ENCODE data around the gene FRMD3. TPM values are rescaled to one million over a fixed set of nuclear protein-coding genes. Genes with fewer than 3 reads are reported as not detected.

FRMD3 gene
- polyA plus RNA-seq, 1 donor from 2014 or later: 13.0 TPM

DNA sequence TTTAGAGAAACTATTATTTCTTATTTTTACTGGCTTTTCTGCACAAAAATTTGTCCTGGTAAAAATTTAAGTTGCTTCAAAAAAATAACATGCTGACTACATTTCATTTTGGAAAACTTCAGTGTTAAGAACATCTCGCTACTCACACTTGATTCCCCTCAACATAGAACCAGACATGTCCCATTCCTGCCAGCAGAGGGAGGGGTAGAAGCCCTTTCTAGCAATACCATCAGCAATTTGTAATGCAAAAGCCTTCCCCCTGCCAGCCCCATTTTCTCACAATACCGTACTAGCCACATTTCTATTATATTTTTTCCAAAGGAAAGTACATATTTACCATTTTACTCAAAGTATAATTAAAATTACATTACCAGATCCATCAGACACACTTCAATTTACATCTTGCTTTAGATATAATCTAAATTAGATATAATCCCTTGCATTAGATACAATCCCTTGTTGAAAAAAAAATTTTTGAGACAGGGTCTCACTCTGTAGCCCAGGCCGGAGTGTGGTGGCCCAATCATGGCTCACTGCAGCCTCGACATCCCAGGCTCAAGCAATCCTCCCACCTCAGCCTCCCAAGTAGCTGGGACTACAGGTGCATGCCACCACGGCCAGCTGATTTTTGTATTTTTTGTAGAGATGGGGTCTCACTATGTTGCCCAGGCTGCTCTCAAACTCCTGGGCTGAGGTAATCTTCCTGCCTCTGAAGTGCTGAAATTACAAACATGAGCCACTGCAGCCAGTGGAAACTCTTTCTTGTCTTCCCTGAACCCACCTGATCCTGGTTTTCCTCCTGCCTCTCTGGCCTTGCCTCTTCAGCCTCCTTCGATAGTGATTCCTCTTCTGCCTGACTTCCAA, 45.2 kb upstream of the FRMD3 start:
- no peaks in the 10 kb centered on the region for H3K36me3 ChIP-seq (ENCODE audit: insufficient read depth, low read length)
- H3K4me2 ChIP-seq (ENCODE audit: low read length): no peak overlapping the region
- H3K4me3 ChIP-seq (ENCODE audit: low read length): no peak overlapping the region
- no peaks in the 10 kb centered on the region for H3K79me2 ChIP-seq (replicated peaks; ENCODE audit: insufficient read depth, low read length)
- TF ChIP-seq, protein P1, sequence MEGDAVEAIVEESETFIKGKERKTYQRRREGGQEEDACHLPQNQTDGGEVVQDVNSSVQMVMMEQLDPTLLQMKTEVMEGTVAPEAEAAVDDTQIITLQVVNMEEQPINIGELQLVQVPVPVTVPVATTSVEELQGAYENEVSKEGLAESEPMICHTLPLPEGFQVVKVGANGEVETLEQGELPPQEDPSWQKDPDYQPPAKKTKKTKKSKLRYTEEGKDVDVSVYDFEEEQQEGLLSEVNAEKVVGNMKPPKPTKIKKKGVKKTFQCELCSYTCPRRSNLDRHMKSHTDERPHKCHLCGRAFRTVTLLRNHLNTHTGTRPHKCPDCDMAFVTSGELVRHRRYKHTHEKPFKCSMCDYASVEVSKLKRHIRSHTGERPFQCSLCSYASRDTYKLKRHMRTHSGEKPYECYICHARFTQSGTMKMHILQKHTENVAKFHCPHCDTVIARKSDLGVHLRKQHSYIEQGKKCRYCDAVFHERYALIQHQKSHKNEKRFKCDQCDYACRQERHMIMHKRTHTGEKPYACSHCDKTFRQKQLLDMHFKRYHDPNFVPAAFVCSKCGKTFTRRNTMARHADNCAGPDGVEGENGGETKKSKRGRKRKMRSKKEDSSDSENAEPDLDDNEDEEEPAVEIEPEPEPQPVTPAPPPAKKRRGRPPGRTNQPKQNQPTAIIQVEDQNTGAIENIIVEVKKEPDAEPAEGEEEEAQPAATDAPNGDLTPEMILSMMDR (IDR thresholded peaks at IDR 0.05; ENCODE audit: poor library complexity, severe bottlenecking): no peak
- TF ChIP-seq, protein P2, sequence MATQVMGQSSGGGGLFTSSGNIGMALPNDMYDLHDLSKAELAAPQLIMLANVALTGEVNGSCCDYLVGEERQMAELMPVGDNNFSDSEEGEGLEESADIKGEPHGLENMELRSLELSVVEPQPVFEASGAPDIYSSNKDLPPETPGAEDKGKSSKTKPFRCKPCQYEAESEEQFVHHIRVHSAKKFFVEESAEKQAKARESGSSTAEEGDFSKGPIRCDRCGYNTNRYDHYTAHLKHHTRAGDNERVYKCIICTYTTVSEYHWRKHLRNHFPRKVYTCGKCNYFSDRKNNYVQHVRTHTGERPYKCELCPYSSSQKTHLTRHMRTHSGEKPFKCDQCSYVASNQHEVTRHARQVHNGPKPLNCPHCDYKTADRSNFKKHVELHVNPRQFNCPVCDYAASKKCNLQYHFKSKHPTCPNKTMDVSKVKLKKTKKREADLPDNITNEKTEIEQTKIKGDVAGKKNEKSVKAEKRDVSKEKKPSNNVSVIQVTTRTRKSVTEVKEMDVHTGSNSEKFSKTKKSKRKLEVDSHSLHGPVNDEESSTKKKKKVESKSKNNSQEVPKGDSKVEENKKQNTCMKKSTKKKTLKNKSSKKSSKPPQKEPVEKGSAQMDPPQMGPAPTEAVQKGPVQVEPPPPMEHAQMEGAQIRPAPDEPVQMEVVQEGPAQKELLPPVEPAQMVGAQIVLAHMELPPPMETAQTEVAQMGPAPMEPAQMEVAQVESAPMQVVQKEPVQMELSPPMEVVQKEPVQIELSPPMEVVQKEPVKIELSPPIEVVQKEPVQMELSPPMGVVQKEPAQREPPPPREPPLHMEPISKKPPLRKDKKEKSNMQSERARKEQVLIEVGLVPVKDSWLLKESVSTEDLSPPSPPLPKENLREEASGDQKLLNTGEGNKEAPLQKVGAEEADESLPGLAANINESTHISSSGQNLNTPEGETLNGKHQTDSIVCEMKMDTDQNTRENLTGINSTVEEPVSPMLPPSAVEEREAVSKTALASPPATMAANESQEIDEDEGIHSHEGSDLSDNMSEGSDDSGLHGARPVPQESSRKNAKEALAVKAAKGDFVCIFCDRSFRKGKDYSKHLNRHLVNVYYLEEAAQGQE (IDR thresholded peaks at IDR 0.05; ENCODE audit: borderline replicate concordance): no peak
- TF ChIP-seq POLR2AphosphoS5 (IDR thresholded peaks at IDR 0.05) (no peak), MXI1 (conservative IDR thresholded peaks at IDR 0.05; ENCODE audit: poor library complexity, severe bottlenecking) (no peak), SMC3 (conservative IDR thresholded peaks at IDR 0.05; ENCODE audit: poor library complexity) (no peak), EP300 (conservative IDR thresholded peaks at IDR 0.05; ENCODE audit: poor library complexity, severe bottlenecking) (no peak), TAF1 (IDR thresholded peaks at IDR 0.05; ENCODE audit: low read depth) (no peak), RAD21 (conservative IDR thresholded peaks at IDR 0.05) (no peak), EZH2 (IDR thresholded peaks at IDR 0.05; ENCODE audit: borderline replicate concordance, insufficient read depth, low read length, poor library complexity, severe bottlenecking) (no peak)
- no peaks in the 10 kb centered on the region for H3F3A ChIP-seq (ENCODE audit: insufficient read depth, low read length, poor library complexity, severe bottlenecking)
- H4K20me1 ChIP-seq (ENCODE audit: insufficient read depth): no peaks in the 10 kb centered on the region
- no peak overlapping the region for H2AFZ ChIP-seq (ENCODE audit: low read depth, low read length)
- H3K27ac ChIP-seq (ENCODE audit: low read length): no peak overlapping the region
- H3K9me2 ChIP-seq (ENCODE audit: insufficient read depth, low read length): no peaks in the 10 kb centered on the region
- H3K9me3 ChIP-seq (ENCODE audit: low read length): no peaks in the 10 kb centered on the region
- no peaks in the 10 kb centered on the region for H3K27me3 ChIP-seq (ENCODE audit: insufficient read depth, low read depth, low read length)
- H3K9ac ChIP-seq (ENCODE audit: low read length): no peak overlapping the region

DNA sequence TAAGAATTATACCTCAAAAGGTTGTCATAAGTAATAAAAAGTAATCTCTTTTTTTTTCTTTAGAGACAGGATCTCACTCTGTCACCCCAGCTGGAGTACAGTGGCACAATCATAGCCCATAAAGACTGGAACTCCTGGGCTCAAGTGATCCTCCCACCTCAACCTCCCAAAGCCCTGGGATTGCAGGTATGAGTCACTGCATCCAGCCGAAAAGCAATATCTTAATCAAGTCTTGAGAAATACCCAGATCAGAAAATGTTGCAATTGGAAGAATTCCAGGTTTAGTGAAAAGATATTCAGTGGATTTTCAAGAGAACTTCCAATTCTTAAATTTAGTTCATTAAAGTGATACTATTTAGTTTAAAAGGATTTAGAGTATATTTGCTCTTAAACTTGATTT, 43.8 kb upstream of the FRMD3 start:
- no peak overlapping the region for H3K4me2 ChIP-seq (ENCODE audit: low read length)
- no peak overlapping the region for H3K27ac ChIP-seq (ENCODE audit: low read length)
- no peaks in the 10 kb centered on the region for H3K9me2 ChIP-seq (ENCODE audit: insufficient read depth, low read length)
- H3K36me3 ChIP-seq (ENCODE audit: insufficient read depth, low read length): no peaks in the 10 kb centered on the region
- H2AFZ ChIP-seq (ENCODE audit: low read depth, low read length): no peak overlapping the region
- TF ChIP-seq RAD21 (conservative IDR thresholded peaks at IDR 0.05) (no peak), MXI1 (conservative IDR thresholded peaks at IDR 0.05; ENCODE audit: poor library complexity, severe bottlenecking) (no peak), SMC3 (conservative IDR thresholded peaks at IDR 0.05; ENCODE audit: poor library complexity) (no peak), POLR2AphosphoS5 (IDR thresholded peaks at IDR 0.05) (no peak)
- TF ChIP-seq, protein P2 (IDR thresholded peaks at IDR 0.05; ENCODE audit: borderline replicate concordance): no peak
- H3K79me2 ChIP-seq (replicated peaks; ENCODE audit: insufficient read depth, low read length): no peaks in the 10 kb centered on the region
- no peaks in the 10 kb centered on the region for H3K27me3 ChIP-seq (ENCODE audit: insufficient read depth, low read depth, low read length)
- no peaks in the 10 kb centered on the region for H4K20me1 ChIP-seq (ENCODE audit: insufficient read depth)
- H3K9ac ChIP-seq (ENCODE audit: low read length): no peak overlapping the region
- H3F3A ChIP-seq (ENCODE audit: insufficient read depth, low read length, poor library complexity, severe bottlenecking): no peaks in the 10 kb centered on the region
- no peaks in the 10 kb centered on the region for H3K9me3 ChIP-seq (ENCODE audit: low read length)
- no peak overlapping the region for H3K4me3 ChIP-seq (ENCODE audit: low read length)

All from neural cell (in vitro differentiated cells).